Adipocyte (in vitro differentiated cells): Measurements from ENCODE around the gene UBN1.

Experiments used
- DNase-seq: peaks from one replicate; pipeline ENCODE4 v3.0.0-alpha.2; 2015; ENCODE audit warnings: low read depth
- H3K27me3 ChIP-seq: replicated peaks from 2 replicates; pipeline ENCODE4 v1.7.0; 2013; ENCODE audit warnings: mild to moderate bottlenecking, low read length, moderate library complexity; ENCODE audit not compliant: control insufficient read depth, insufficient read depth
- H3K36me3 ChIP-seq: 2 replicates; pipeline ENCODE4 v1.7.0; 2013; ENCODE audit warnings: low read length, mild to moderate bottlenecking, moderate library complexity; ENCODE audit not compliant: control insufficient read depth, insufficient read depth, severe bottlenecking
- H3K4me1 ChIP-seq: 2 replicates; pipeline ENCODE4 v1.7.0; 2013; ENCODE audit warnings: mild to moderate bottlenecking, low read length, moderate library complexity; ENCODE audit not compliant: control insufficient read depth, insufficient read depth
- H3K4me3 ChIP-seq: 2 replicates; pipeline ENCODE4 v1.7.0; 2013; ENCODE audit warnings: mild to moderate bottlenecking, low read length, moderate library complexity
- H3K9ac ChIP-seq: 2 replicates; pipeline ENCODE4 v1.7.0; 2013; ENCODE audit warnings: mild to moderate bottlenecking, low read length, moderate library complexity
- H3K9me3 ChIP-seq: 2 replicates; pipeline ENCODE4 v1.7.0; 2013; ENCODE audit warnings: mild to moderate bottlenecking, low read length, moderate library complexity; ENCODE audit not compliant: control insufficient read depth

UBN1 gene

GRCh38 chr16:4899474-4899846 is 52.2 kb downstream of the UBN1 start:
- Histone ChIP-seq H3K9me3 (no peaks in the 10 kb centered on the region), H3K4me1 (peaks cover 12% of the 10 kb centered on the region), H3K4me3 (no peak overlapping the region), H3K27me3 (peaks cover 6% of the 10 kb centered on the region), H3K9ac (no peak overlapping the region), H3K36me3 (peaks cover 22% of the 10 kb centered on the region)
- no peak for DNase-seq

- H3K36me3 ChIP-seq = peaks cover 19% of the 10 kb centered on the region
- H3K27me3 ChIP-seq = peaks cover 6% of the 10 kb centered on the region
- DNase-seq = peak; percentile 71
- H3K9ac ChIP-seq = no peak overlapping the region
- no peaks in the 10 kb centered on the region for H3K9me3 ChIP-seq
- H3K4me3 ChIP-seq = no peak overlapping the region
- H3K4me1 ChIP-seq = peaks cover 12% of the 10 kb centered on the region
These were observed 52.8 kb downstream of the UBN1 start for GRCh38 chr16:4900036-4900435.

GRCh38 chr16:4900750-4901149 is 53.5 kb downstream of the UBN1 start:
- Histone ChIP-seq H3K4me1 (peaks cover 12% of the 10 kb centered on the region), H3K9ac (no peak overlapping the region), H3K4me3 (no peak overlapping the region), H3K27me3 (peaks cover 6% of the 10 kb centered on the region), H3K9me3 (no peaks in the 10 kb centered on the region), H3K36me3 (peaks cover 17% of the 10 kb centered on the region)
- no peak for DNase-seq

GRCh38 chr16:4902038-4902437 is 54.8 kb downstream of the UBN1 start:
- Histone ChIP-seq H3K27me3 (peaks cover 6% of the 10 kb centered on the region), H3K36me3 (peaks cover 14% of the 10 kb centered on the region), H3K4me1 (peaks cover 12% of the 10 kb centered on the region), H3K9me3 (no peaks in the 10 kb centered on the region), H3K4me3 (no peak overlapping the region), H3K9ac (no peak overlapping the region)
- no peak for DNase-seq

GRCh38 chr16:4904108-4904941 is 57.0 kb downstream of the UBN1 start:
- Histone ChIP-seq H3K4me3 (no peak overlapping the region), H3K9me3 (no peaks in the 10 kb centered on the region), H3K27me3 (peaks cover 6% of the 10 kb centered on the region), H3K36me3 (no peaks in the 10 kb centered on the region), H3K4me1 (peaks cover 12% of the 10 kb centered on the region), H3K9ac (no peak overlapping the region)
- no peak for DNase-seq

GRCh38 chr16:4904942-4905615 is 57.8 kb downstream of the UBN1 start:
- Histone ChIP-seq H3K4me3 (no peak overlapping the region), H3K9ac (no peak overlapping the region), H3K36me3 (no peaks in the 10 kb centered on the region), H3K27me3 (peaks cover 6% of the 10 kb centered on the region), H3K4me1 (peaks cover 7% of the 10 kb centered on the region), H3K9me3 (no peaks in the 10 kb centered on the region)
- DNase-seq = no peak

- Histone ChIP-seq H3K9ac (no peak overlapping the region), H3K36me3 (no peaks in the 10 kb centered on the region), H3K4me1 (peaks cover 3% of the 10 kb centered on the region), H3K9me3 (no peaks in the 10 kb centered on the region), H3K27me3 (peaks cover 3% of the 10 kb centered on the region), H3K4me3 (no peak overlapping the region)
- no peak for DNase-seq
These were observed 61.6 kb downstream of the UBN1 start for GRCh38 chr16:4908854-4909401.

- Histone ChIP-seq H3K9ac (no peak overlapping the region), H3K4me3 (no peak overlapping the region), H3K27me3 (no peaks in the 10 kb centered on the region), H3K9me3 (no peaks in the 10 kb centered on the region), H3K4me1 (peaks cover 3% of the 10 kb centered on the region), H3K36me3 (no peaks in the 10 kb centered on the region)
- no peak for DNase-seq
These were observed 62.5 kb downstream of the UBN1 start for GRCh38 chr16:4909825-4910224.

GRCh38 chr16:4910828-4911227 is 63.5 kb downstream of the UBN1 start:
- DNase-seq = no peak
- Histone ChIP-seq H3K4me1 (peaks cover 13% of the 10 kb centered on the region), H3K27me3 (no peaks in the 10 kb centered on the region), H3K9me3 (no peaks in the 10 kb centered on the region), H3K4me3 (no peak overlapping the region), H3K36me3 (no peaks in the 10 kb centered on the region), H3K9ac (no peak overlapping the region)

- Histone ChIP-seq H3K4me3 (no peak overlapping the region), H3K9ac (no peak overlapping the region), H3K36me3 (no peaks in the 10 kb centered on the region), H3K27me3 (no peaks in the 10 kb centered on the region), H3K4me1 (peaks cover 24% of the 10 kb centered on the region), H3K9me3 (no peaks in the 10 kb centered on the region)
- peak; percentile 66 for DNase-seq
These were observed 64.7 kb downstream of the UBN1 start for GRCh38 chr16:4911970-4912386.

- H3K4me1 ChIP-seq = peaks cover 32% of the 10 kb centered on the region
- no peak for DNase-seq
These were observed 66.0 kb downstream of the UBN1 start for GRCh38 chr16:4913130-4913773.

More at GRCh38 chr16:4913130-4913773, 66.0 kb downstream of the UBN1 start:
- H3K36me3 ChIP-seq = no peaks in the 10 kb centered on the region
- H3K27me3 ChIP-seq = no peaks in the 10 kb centered on the region
- H3K9me3 ChIP-seq = no peaks in the 10 kb centered on the region
- no peak overlapping the region for H3K9ac ChIP-seq
- no peak overlapping the region for H3K4me3 ChIP-seq
